NCI-H1417 (cell line): Measurements from ENCODE around the gene DST.

Experiments used
- DNase-seq, 3 experiments: peaks; one replicate each; lab custom pipeline; 2025; lab: John Stamatoyannopoulos, UW

DST gene

GRCh38 chr6:56642366-56643261 is at the start of gene DST:
Gene DST (minus strand): TSS chr6:56642889.
- DNase-seq: peak in 1 of 3 experiments; percentile 29

GRCh38 chr6:56691814-56692213 is 49.1 kb upstream of the DST start:
- DNase-seq: no peak

GRCh38 chr6:56691286-56691595 is 48.6 kb upstream of the DST start:
- DNase-seq: no peak

- no peak for DNase-seq
These were observed 48.0 kb upstream of the DST start for GRCh38 chr6:56690519-56691285.

GRCh38 chr6:56689663-56690062 is 47.0 kb upstream of the DST start:
- DNase-seq: no peak

GRCh38 chr6:56689114-56689513 is 46.4 kb upstream of the DST start:
- DNase-seq: no peak

GRCh38 chr6:56688521-56688920 is 45.8 kb upstream of the DST start:
- no peak for DNase-seq

- peak in 1 of 3 experiments; percentile 6 for DNase-seq
These were observed 44.9 kb upstream of the DST start for GRCh38 chr6:56687551-56687950.

- no peak for DNase-seq
These were observed 43.7 kb upstream of the DST start for GRCh38 chr6:56686429-56686828.

- DNase-seq: no peak
These were observed 43.3 kb upstream of the DST start for GRCh38 chr6:56685994-56686393.

GRCh38 chr6:56685102-56685733 is 42.5 kb upstream of the DST start:
- DNase-seq: no peak

- DNase-seq: no peak
These were observed 41.8 kb upstream of the DST start for GRCh38 chr6:56684342-56685101.

- peak in 1 of 3 experiments; percentile 18 for DNase-seq
These were observed 41.2 kb upstream of the DST start for GRCh38 chr6:56683882-56684281.

GRCh38 chr6:56682635-56683034 is 39.9 kb upstream of the DST start:
- no peak for DNase-seq

GRCh38 chr6:56677559-56677958 is 34.9 kb upstream of the DST start:
- no peak for DNase-seq

GRCh38 chr6:56671651-56672461 is 29.2 kb upstream of the DST start:
- DNase-seq: no peak

GRCh38 chr6:56671160-56671559 is 28.5 kb upstream of the DST start:
- no peak for DNase-seq

GRCh38 chr6:56669041-56669440 is 26.4 kb upstream of the DST start:
- DNase-seq: no peak

GRCh38 chr6:56668158-56668557 is 25.5 kb upstream of the DST start:
- peak in 1 of 3 experiments; percentile 32 for DNase-seq

- no peak for DNase-seq
These were observed 24.6 kb upstream of the DST start for GRCh38 chr6:56667336-56667735.

GRCh38 chr6:56664029-56664428 is 21.3 kb upstream of the DST start:
- no peak for DNase-seq
